OCI-LY7 (cell line): Measurements from ENCODE around the gene MRPL2. TPM values are rescaled to one million over a fixed set of nuclear protein-coding genes. Genes with fewer than 3 reads are reported as not detected.

Source experiments
- BruUV-seq: library from RNA; stranded (reverse); fragments of 400-500 nt; replicated peaks from 2 replicates; lab custom pipeline; 2021; lab: Mats Ljungman, UMichigan
- CTCF ChIA-PET: fragments of 300-600 bp; sonication (Branson Sonifier 250); formaldehyde crosslinking; loops from one replicate; lab custom pipeline; 2022; ENCODE audit warnings: antibody characterized with exemption; ENCODE audit not compliant: unreplicated experiment; lab: Charles Lee
- POLR2A ChIA-PET: fragments of 300-600 bp; sonication (Branson Sonifier 250); formaldehyde crosslinking; loops from one replicate; lab custom pipeline; 2022; ENCODE audit warnings: antibody characterized with exemption; lab: Charles Lee
- DNase-seq: peaks from one replicate; pipeline ENCODE4 v3.0.0-alpha.2; 2015; ENCODE audit warnings: low spot score
- H2AFZ ChIP-seq: fragments of 200-600 bp; sonication (generic), shearing (Covaris generic); 2 replicates; pipeline ENCODE4 v1.6.1; 2014; ENCODE audit warnings: mild to moderate bottlenecking, antibody characterized with exemption, low read length, moderate library complexity
- H3K27ac ChIP-seq: fragments of 200-600 bp; sonication (generic); 2 replicates; pipeline ENCODE4 v1.5.1; 2014; ENCODE audit warnings: mixed run types, low read depth, mild to moderate bottlenecking, moderate library complexity, low read length, inconsistent platforms; ENCODE audit not compliant: poor library complexity, severe bottlenecking
- H3K36me3 ChIP-seq: fragments of 200-600 bp; sonication (generic); 2 replicates; pipeline ENCODE4 v1.6.1; 2014; ENCODE audit warnings: mild to moderate bottlenecking, antibody characterized with exemption, low read length, moderate library complexity, mixed read lengths; ENCODE audit not compliant: insufficient read depth
- H3K4me1 ChIP-seq: fragments of 200-600 bp; sonication (generic); 2 replicates; pipeline ENCODE4 v1.5.1; 2014; ENCODE audit warnings: mild to moderate bottlenecking, low read length; ENCODE audit not compliant: insufficient read depth, poor library complexity, severe bottlenecking
- H3K4me2 ChIP-seq: fragments of 200-600 bp; sonication (generic); 2 replicates; pipeline ENCODE4 v1.6.1; 2014; ENCODE audit warnings: mild to moderate bottlenecking, low read length
- H3K4me3 ChIP-seq: fragments of 200-600 bp; sonication (generic); 2 replicates; pipeline ENCODE4 v1.5.1; 2014; ENCODE audit warnings: mild to moderate bottlenecking, low read depth, low read length; ENCODE audit not compliant: poor library complexity, severe bottlenecking
- H3K79me2 ChIP-seq: fragments of 200-600 bp; sonication (generic); 2 replicates; pipeline ENCODE4 v1.6.1; 2016; ENCODE audit warnings: low read depth, mild to moderate bottlenecking, low read length, moderate library complexity, mixed read lengths; ENCODE audit not compliant: insufficient read depth
- H3K9me2 ChIP-seq: fragments of 200-600 bp; sonication (generic); 2 replicates; pipeline ENCODE4 v1.6.1; 2016; ENCODE audit warnings: mild to moderate bottlenecking, low read length, mixed read lengths; ENCODE audit not compliant: insufficient read depth
- H3K9me3 ChIP-seq: fragments of 200-600 bp; sonication (generic); 2 replicates; pipeline ENCODE4 v1.6.1; 2014; ENCODE audit warnings: mild to moderate bottlenecking, mixed run types, low read length, mixed read lengths
- H4K20me1 ChIP-seq: fragments of 200-600 bp; sonication (generic); 2 replicates; pipeline ENCODE4 v1.6.1; 2014; ENCODE audit warnings: mild to moderate bottlenecking, antibody characterized with exemption, low read length, moderate library complexity, mixed read lengths; ENCODE audit not compliant: insufficient read depth
- EZH2phosphoT487 ChIP-seq: fragments of 200-600 bp; sonication (generic); IDR thresholded peaks from 2 replicates; pipeline ENCODE4 v1.6.1; 2018; ENCODE audit warnings: low read depth, borderline replicate concordance, mild to moderate bottlenecking, mixed run types, antibody characterized with exemption, low read length, moderate library complexity, mixed read lengths
- intact Hi-C: fragments of 100-400 bp; cut with micrococcal nuclease; formaldehyde crosslinking; loops from one replicate; pipeline ENCODE4 v1.10.0; 2022; ENCODE audit not compliant: unreplicated experiment
- total RNA-seq, 2 experiments: library from RNA; depleted of rRNA in 1 of 2; stranded (reverse); fragments of >200 nt in 1 of 2; shearing (Covaris generic) in 1 of 2; gene quantifications; 2 replicates each; pipeline ENCODE4 v1.2.3, GENCODE V29; 2014 to 2022
- TF ChIP-seq, protein P1 (sequence below): fragments of 200-600 bp; sonication (generic); conservative IDR thresholded peaks from 2 replicates; pipeline ENCODE4 v1.5.1; 2014; ENCODE audit warnings: mild to moderate bottlenecking, antibody characterized with exemption, low read length, moderate library complexity, mixed read lengths

Gene MRPL2
- total RNA-seq, 2 experiments from 2014 or later = 25.8 to 81.7 TPM

DNA sequence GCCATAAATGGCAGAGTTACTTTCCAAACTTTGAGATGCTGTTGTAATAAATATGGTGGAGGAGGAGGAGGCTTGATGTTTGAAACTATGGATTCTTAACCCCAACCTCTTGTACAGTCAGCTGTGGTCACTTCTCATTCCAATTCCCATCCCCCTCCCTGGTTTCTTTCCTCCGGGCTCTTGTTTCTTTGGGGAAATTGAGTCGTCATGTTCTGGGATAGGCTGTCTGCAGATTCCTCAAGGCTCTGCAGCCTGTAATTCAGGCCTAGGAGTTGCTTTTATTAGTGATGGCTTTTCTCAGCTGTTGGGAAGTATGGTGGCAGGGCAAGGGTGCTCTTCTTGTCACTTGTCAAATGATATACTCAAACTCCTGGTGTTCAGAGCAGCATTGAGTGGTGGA, 19.5 kb upstream of the MRPL2 start:
- Histone ChIP-seq H3K27ac (no peak overlapping the region), H2AFZ (no peak overlapping the region), H3K4me1 (peaks cover 21% of the 10 kb centered on the region), H3K4me3 (no peak overlapping the region), H3K4me2 (no peak overlapping the region), H3K9me2 (no peaks in the 10 kb centered on the region), H4K20me1 (0 out of 2 replicates have a peak, but pooled peaks cover 8% of the 10 kb centered on the region), H3K9me3 (no peaks in the 10 kb centered on the region), H3K79me2 (peaks cover 6% of the 10 kb centered on the region; the same call in 1 of the 2 replicates), H3K36me3 (no peaks in the 10 kb centered on the region)
- no peak for TF ChIP-seq EZH2phosphoT487
- TF ChIP-seq, protein P1, sequence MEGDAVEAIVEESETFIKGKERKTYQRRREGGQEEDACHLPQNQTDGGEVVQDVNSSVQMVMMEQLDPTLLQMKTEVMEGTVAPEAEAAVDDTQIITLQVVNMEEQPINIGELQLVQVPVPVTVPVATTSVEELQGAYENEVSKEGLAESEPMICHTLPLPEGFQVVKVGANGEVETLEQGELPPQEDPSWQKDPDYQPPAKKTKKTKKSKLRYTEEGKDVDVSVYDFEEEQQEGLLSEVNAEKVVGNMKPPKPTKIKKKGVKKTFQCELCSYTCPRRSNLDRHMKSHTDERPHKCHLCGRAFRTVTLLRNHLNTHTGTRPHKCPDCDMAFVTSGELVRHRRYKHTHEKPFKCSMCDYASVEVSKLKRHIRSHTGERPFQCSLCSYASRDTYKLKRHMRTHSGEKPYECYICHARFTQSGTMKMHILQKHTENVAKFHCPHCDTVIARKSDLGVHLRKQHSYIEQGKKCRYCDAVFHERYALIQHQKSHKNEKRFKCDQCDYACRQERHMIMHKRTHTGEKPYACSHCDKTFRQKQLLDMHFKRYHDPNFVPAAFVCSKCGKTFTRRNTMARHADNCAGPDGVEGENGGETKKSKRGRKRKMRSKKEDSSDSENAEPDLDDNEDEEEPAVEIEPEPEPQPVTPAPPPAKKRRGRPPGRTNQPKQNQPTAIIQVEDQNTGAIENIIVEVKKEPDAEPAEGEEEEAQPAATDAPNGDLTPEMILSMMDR = no peak
- DNase-seq = no peak
- ChIA-PET POLR2A (interaction anchor here (0.7 kb wide), 2 partner anchors 20 to 518 kb away, joined by 3 to 4 read pairs; no protein-coding TSS in a partner anchor), CTCF (no interaction called here)
- no TSS peak for BruUV-seq
- intact Hi-C loops = loop anchor here (10.0 kb wide), 1 partner anchor 426 kb away; no protein-coding TSS in a partner anchor

DNA sequence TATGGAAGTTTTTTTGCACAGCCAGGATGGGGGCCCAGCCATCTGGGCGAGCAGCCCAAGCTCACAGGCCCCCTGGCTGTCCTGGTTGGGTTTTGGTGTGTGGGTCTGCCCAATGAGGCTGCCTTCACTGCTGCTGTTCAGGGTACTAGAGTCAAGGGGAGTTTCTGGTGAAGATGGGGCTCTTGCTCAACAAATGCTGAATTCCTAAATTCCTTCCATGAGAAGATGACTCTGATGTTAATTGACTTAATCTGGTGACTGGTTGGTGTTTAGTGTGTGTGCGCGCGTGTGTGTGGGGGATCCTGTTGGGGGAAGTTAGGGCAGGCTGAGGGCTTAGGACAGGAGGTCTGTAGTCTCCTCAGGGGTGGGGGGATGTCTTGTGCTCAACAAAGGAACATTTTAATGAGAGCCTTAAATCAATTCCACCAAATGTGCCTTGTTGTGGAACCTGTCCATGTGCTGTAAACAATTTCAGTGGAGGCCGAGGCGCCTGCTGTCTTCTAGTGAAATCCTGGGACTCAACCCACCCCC, 18.8 kb upstream of the MRPL2 start:
- Histone ChIP-seq H3K4me1 (peaks cover 21% of the 10 kb centered on the region), H3K36me3 (no peaks in the 10 kb centered on the region), H3K79me2 (peaks cover 6% of the 10 kb centered on the region; the same call in 1 of the 2 replicates), H4K20me1 (0 out of 2 replicates have a peak, but pooled peaks cover 5% of the 10 kb centered on the region), H3K9me2 (no peaks in the 10 kb centered on the region), H3K4me2 (peak overlapping the region; percentile 94), H3K27ac (no peak overlapping the region), H2AFZ (no peak overlapping the region), H3K9me3 (no peaks in the 10 kb centered on the region), H3K4me3 (peak overlapping the region; percentile 98)
- no peak for DNase-seq
- intact Hi-C loops = loop anchor here (10.0 kb wide), 1 partner anchor 427 kb away; no protein-coding TSS in a partner anchor
- TF ChIP-seq, protein P1 = no peak
- POLR2A ChIA-PET = no interaction called here
- TSS peak; percentile 39 for BruUV-seq
- CTCF ChIA-PET = no interaction called here

DNA sequence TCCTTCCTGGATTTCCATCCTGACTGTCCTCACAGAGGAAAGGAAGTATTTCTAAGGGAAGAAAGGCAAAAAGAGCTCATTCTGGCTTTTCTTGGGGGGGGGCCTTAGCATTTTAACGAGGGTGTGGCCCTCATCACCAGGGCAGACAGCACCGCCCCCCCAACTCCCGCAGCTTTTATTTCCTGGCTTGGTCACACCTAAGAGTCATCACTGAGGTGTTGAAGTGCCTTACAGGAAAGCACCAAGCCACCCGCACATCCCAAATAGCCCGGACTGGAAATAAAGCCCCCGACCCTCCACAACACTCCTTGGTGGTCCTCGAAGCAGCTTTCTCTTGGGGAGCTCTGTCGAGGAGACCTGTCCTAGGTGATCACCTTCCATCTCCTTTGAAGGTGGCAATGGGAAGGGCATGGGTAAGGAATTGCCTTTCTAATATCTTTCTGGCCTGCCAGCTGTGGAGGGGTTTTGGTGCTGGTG, 18.1 kb upstream of the MRPL2 start:
- H3K27ac ChIP-seq = no peak overlapping the region
- peaks cover 22% of the 10 kb centered on the region for H3K4me1 ChIP-seq
- H3K9me3 ChIP-seq = no peaks in the 10 kb centered on the region
- ChIA-PET POLR2A (interaction anchor here (1.8 kb wide), 1 partner anchor 18 kb away, joined by 6 read pairs; the partner anchor contains the start of genes KLC4 and MRPL2), CTCF (no interaction called here)
- intact Hi-C loops = loop anchor here (10.0 kb wide), 1 partner anchor 427 kb away; no protein-coding TSS in a partner anchor
- 0 out of 2 replicates have a peak, but pooled peaks cover 5% of the 10 kb centered on the region for H4K20me1 ChIP-seq
- H3K36me3 ChIP-seq = no peaks in the 10 kb centered on the region
- no peak for DNase-seq
- H3K4me2 ChIP-seq = peak overlapping the region; percentile 94
- H2AFZ ChIP-seq = peak overlapping the region; percentile 57; the same call in 1 of the 2 replicates
- peak overlapping the region; percentile 98 for H3K4me3 ChIP-seq
- no TSS peak for BruUV-seq
- peaks cover 6% of the 10 kb centered on the region; the same call in 1 of the 2 replicates for H3K79me2 ChIP-seq
- no peak for TF ChIP-seq EZH2phosphoT487
- TF ChIP-seq, protein P1 = no peak
- no peaks in the 10 kb centered on the region for H3K9me2 ChIP-seq
